DMS 273 treated with DMSO at 0.1 percent for 48 hours (cell line): ENCODE data around the gene DSCAM.
"Not testable (repeated sequence)": the region's sequence is repeated elsewhere in the genome, so short reads cannot be mapped to it uniquely, and the experiment has no call there.

Source experiments
- DNase-seq: peaks from one replicate; lab custom pipeline; 2025; lab: John Stamatoyannopoulos, UW

Gene DSCAM

DNA sequence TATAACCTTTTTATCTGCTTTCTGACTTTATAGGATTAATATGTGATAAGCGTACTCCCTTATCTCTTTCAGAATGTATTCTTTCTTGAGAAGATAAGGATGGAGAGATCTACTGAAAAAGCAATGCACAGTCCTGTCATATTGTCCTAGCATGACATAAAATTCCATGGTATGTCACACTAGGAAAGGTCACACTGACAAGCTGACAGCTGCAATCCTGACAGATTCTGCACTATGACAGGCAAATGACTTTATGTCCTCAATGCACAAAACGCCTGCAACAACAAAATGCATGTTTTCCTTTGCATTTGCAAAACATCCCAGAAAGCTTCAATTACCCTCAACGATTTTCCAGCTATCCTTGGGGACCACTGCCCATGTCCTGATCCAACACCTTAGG lies 393.8 kb downstream of the DSCAM start:
- no peak for DNase-seq

DNA sequence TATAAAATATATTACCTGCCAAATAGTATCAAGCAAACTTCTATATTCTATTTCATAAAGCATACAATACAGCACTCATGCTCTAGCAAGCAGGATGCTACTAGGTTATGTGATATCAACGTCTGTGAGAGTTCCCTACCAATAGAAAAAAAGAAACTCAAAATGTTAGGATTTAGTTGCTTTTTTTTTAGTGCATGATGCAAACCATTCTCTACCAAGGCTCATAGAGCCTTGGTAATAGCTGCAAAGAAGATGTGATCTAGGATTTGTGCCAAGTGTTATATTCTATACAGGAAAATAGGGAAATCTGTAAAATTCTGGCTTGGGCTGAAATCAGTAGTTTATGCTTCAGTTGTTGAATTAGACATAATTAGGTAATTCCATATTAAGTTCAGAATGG lies 394.4 kb downstream of the DSCAM start:
- DNase-seq: no peak

DNA sequence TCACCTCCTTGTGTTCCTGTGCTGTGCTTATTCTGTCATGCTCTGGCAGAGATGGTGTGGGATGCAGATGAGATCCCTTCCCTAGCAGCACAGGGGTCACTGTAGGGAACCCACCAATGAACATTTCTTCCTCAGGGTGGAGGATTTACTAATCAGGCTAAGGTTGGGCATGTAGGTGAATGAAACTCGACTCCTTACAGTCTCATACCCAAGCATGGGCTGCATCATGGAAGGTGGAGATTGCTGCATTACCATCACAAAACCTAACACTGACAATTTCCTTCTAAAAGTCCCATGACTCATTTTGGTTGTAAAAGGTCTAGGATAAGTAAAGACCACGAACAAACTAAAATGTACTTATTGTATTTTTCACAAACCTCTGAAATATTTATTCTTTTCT lies 399.9 kb downstream of the DSCAM start:
- no peak for DNase-seq

- DNase-seq: no peak
Measured at GRCh38 chr21:40445349-40445921, 401.5 kb downstream of the DSCAM start.

GRCh38 chr21:40439581-40439980 lies 407.4 kb downstream of the DSCAM start:
- not testable (repeated sequence) for DNase-seq

GRCh38 chr21:40438616-40439015 lies 408.3 kb downstream of the DSCAM start:
- no peak for DNase-seq

- no peak for DNase-seq
Measured at GRCh38 chr21:40436261-40436660, 410.7 kb downstream of the DSCAM start.

GRCh38 chr21:40433538-40433937 lies 413.4 kb downstream of the DSCAM start:
- no peak for DNase-seq

DNA sequence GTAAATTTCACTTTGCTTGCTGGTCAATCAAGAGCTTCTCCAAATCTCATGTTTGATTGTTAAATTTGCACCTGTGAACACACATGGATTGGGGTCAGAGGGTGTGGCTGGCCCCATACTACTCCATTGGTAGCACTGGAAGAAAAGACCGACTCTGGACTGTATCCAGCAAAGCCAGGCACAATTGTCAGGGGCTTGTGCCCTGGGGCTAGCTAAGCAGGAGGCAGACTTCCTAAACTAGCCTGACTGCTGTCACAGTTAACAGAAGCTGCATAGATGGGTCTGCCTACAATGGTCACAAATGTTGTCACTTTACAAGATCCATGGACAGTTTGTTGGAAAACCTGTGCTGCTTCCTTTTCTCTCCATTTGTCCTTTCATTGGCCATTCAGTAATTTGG lies 421.0 kb downstream of the DSCAM start:
- no peak for DNase-seq

- no peak for DNase-seq
Measured at GRCh38 chr21:40422896-40423635, 423.9 kb downstream of the DSCAM start.

DNA sequence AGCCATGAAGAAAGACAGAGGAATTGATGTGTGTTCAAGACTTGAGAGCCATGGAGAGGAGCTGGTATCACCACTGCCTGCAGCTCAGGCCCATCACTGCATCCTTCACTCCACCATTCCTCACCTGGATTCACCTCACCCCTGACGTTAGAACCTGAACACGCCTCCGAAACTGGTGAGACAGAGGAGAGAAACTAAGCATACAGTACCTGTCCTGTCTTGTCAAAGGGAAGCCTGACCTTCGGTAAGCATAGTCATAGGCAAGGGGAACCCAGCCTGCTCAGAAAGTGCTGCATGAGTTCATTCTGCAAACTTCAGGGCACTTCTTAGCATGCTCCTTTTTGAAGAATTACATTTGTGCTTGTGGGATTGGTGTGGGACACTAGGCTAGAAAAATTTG lies 425.8 kb downstream of the DSCAM start:
- DNase-seq: no peak

DNA sequence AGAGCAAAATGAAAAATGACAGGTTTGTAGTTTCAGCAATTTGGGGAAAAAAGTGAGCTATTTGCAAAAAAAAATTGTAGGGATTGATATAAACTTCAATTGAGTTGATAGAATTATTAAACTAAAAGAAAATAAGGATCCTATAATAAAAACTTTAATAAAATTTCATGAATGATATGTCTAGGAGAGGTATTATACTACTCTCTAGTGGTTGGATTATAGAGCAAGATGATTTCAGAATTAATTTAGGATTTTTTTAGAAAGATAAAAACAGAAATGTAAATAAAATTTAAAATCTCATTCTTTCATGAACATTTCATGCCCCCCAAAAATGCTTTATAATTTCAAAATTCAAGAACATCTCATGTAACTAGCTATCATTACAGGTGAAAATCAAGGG lies 430.4 kb downstream of the DSCAM start:
- DNase-seq: no peak

DNA sequence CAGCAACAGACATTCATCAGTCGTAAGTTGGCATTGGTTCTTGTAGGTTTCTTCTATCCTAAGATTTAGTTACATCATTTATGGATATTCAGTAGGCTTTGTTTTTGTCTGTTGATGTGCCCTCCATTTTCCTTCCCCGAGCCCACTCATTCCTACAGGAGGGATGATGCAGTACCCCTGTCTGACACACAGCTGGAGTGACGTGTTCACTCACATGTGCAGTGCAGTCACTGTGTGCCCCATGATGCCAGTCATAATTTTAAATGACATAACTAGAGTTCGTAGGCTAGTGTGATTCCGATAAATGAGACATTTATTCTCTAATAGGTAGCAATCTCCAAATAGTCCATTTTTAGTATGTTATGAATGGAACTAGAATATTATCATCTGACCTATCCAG lies 438.4 kb downstream of the DSCAM start:
- no peak for DNase-seq

- no peak for DNase-seq
Measured at GRCh38 chr21:40404396-40404800, 442.6 kb downstream of the DSCAM start.

GRCh38 chr21:40402884-40403582 lies 443.9 kb downstream of the DSCAM start:
- no peak for DNase-seq

- DNase-seq: no peak
Measured at GRCh38 chr21:40395732-40396131, 451.2 kb downstream of the DSCAM start.

- no peak for DNase-seq
Measured at GRCh38 chr21:40393066-40393465, 453.9 kb downstream of the DSCAM start.

DNA sequence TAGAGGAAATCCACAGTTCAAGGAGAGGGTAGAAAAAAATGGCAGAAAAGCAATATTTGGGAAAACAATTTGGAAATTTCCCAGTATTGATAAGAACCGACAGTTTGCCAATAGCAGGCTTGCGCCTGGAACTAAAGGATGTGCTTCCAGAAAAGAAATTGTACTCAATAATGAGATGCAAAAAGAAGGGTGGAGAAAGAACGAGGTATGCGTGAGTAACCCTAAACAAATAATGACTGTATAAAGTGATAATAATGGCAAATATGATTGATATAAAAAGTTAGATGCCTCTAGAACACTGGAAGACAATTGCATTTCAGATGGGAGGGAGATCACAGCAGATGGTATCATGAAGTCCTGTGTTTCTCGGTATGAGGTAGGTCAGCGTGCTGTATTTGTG lies 458.9 kb downstream of the DSCAM start:
- DNase-seq: no peak

DNA sequence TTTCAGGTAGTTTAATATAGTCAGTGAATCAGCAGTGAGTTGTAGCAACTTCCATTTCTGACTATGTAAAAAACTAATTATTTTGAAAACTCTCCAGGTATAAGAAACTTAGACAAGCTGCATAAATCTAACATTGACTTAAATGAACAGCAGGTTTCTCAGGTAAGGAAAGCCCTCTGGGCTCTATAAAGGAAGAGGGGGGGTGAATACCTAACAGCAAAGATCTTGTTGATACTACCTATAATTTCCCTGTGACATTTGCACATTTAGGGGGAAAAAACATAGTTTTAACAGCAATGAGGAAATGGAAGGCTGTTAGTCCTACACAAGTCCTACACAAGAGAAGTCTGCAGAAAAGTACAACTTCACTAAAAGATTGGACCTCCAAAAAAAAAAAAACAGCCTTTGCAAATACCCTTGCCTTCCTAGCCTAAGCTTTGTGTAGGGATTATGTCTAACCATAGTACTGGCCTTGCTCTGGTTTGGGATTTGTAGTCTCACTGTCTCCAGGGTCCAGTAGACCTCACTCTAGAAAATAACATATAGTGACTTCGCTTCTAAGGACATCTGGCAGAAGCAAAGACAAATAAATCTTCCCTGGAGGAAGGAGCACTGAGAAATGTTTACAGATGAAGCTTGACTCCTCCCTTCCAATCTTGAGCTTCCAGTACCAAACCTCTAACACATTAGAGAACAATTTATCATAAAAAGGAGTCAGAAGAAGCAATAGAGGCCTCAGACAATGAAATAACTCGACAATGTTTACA lies 459.8 kb downstream of the DSCAM start:
- no peak for DNase-seq

DNA sequence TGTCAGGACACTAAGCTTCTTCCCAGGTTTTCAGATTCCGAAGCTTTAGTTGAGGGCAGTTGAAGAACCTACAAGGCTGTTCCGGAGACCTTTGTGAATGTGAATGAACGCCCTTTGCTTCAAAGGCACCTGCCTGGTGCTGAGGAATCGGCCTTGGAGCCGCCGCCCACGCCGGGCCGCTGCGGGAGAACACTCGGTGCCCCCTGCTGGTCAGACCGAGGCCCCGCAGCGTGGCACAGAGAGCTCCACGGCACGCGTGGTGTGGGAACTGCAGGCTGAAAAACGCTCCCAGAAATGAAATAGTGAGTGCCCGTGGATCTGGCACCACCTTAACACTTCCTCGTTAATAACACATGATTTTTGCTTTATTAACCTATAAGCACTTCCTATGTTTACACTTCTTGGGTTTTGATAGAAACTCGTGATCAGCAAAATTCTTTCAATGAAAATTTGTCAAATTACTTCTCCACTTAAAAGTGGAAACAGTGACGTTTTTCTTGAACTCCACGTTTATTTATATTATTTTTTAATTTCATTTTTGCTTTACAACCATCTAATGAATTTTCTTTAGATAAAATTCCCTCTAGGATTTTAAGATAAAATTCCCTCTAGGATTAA lies 460.6 kb downstream of the DSCAM start:
- DNase-seq: no peak

- DNase-seq: no peak
Measured at GRCh38 chr21:40385883-40386282, 461.1 kb downstream of the DSCAM start.

DNA sequence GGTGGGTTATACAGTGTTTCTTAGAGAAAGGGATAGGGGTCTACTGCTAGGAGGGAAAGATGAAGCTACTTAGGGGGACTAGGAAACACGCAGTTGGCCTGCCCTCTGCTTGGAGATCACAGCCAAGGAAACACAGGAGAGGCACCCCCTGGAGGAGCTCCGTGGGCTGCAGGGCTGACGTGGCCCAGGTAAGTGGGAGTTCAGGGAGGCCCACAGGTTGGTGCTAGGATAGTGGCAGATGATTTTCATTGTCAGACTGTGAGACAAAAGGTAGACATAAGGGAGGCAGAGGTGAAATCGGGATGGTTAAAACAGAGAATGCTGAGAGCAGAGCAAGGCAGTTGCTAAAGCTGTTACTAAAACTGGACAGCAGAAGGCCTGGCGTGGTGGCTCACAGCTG lies 463.0 kb downstream of the DSCAM start:
- no peak for DNase-seq
